T follicular helper cell (primary cell): ENCODE measurements around the gene TINCR.
"Not testable (repeated sequence)": the region's sequence is repeated elsewhere in the genome, so short reads cannot be mapped to it uniquely, and the experiment has no call there.

Experiments used
- DNase-seq: peaks from one replicate; pipeline ENCODE4 v3.0.0-alpha.2; 2020; ENCODE audit warnings: low read depth
- total RNA-seq, 2 experiments: gene quantifications; one replicate each; lab custom pipeline; 2026; lab: John Stamatoyannopoulos, UW

The TINCR gene
- 0.87 to 2.8 reads per million in 2 experiments for total RNA-seq

GRCh38 chr19:5567360-5567969 lies at the start of gene TINCR:
TINCR (minus strand) TSS chr19:5567953.
- no peak for DNase-seq

GRCh38 chr19:5617080-5617479 lies 49.3 kb upstream of the TINCR start:
- no peak for DNase-seq

GRCh38 chr19:5615756-5616327 lies 48.1 kb upstream of the TINCR start:
- no peak for DNase-seq

- DNase-seq = no peak
Observed at GRCh38 chr19:5612891-5613865, 45.4 kb upstream of the TINCR start.

- no peak for DNase-seq
Observed at GRCh38 chr19:5609881-5610448, 42.2 kb upstream of the TINCR start.

- not testable (repeated sequence) for DNase-seq
Observed at GRCh38 chr19:5608766-5609165, 41.0 kb upstream of the TINCR start.

- DNase-seq = no peak
Observed at GRCh38 chr19:5608291-5608690, 40.5 kb upstream of the TINCR start.

- DNase-seq = no peak
Observed at GRCh38 chr19:5607318-5608275, 39.8 kb upstream of the TINCR start.

- no peak for DNase-seq
Observed at GRCh38 chr19:5605362-5605761, 37.6 kb upstream of the TINCR start.

- DNase-seq = no peak
Observed at GRCh38 chr19:5603626-5604025, 35.9 kb upstream of the TINCR start.

- DNase-seq = no peak
Observed at GRCh38 chr19:5600797-5601196, 33.0 kb upstream of the TINCR start.

- DNase-seq = no peak
Observed at GRCh38 chr19:5595745-5596144, 28.0 kb upstream of the TINCR start.

- DNase-seq = no peak
Observed at GRCh38 chr19:5595129-5595528, 27.4 kb upstream of the TINCR start.

- DNase-seq = no peak
Observed at GRCh38 chr19:5594521-5594950, 26.8 kb upstream of the TINCR start.

- no peak for DNase-seq
Observed at GRCh38 chr19:5593343-5594255, 25.8 kb upstream of the TINCR start.

GRCh38 chr19:5592531-5593342 lies 25.0 kb upstream of the TINCR start:
- DNase-seq = no peak

- no peak for DNase-seq
Observed at GRCh38 chr19:5591476-5591875, 23.7 kb upstream of the TINCR start.

- DNase-seq = no peak
Observed at GRCh38 chr19:5590865-5591154, 23.1 kb upstream of the TINCR start.

- no peak for DNase-seq
Observed at GRCh38 chr19:5590151-5590864, 22.6 kb upstream of the TINCR start.
